H1 (cell line): ENCODE results near the gene SLC6A6. TPM values are rescaled to one million over a fixed set of nuclear protein-coding genes. Genes with fewer than 3 reads are reported as not detected.

Experiments
- CTCF ChIA-PET: fragments of 300-600 bp; sonication (Branson Sonifier 250); formaldehyde crosslinking; loops from one replicate; lab custom pipeline; 2021; ENCODE audit not compliant: partially characterized antibody; lab: Charles Lee
- POLR2A ChIA-PET: fragments of 300-600 bp; sonication (Branson Sonifier 250); formaldehyde crosslinking; loops from one replicate; lab custom pipeline; 2021; ENCODE audit warnings: inconsistent platforms; ENCODE audit not compliant: partially characterized antibody; lab: Charles Lee
- DNase-seq, 2 experiments: peaks; one replicate each; pipeline versions ENCODE4 v3.0.0 to v3.0.0-alpha.2; 2010 to 2022; ENCODE audit warnings: low spot score in 2 of 2, low read depth in 1 of 2, mixed read lengths in 1 of 2
- FAIRE-seq: peaks from 2 replicates; lab custom pipeline; 2011; peaks lifted over from hg19 to GRCh38; lab: Jason Lieb, UNC
- H2AFZ ChIP-seq: 2 replicates; pipeline ENCODE4 v1.8.1; 2012; ENCODE audit warnings: low read length, inconsistent platforms
- H2AK5ac ChIP-seq: 2 replicates; pipeline ENCODE4 v1.6.1; 2013; ENCODE audit warnings: low read depth, low read length
- H2BK120ac ChIP-seq: replicated peaks from 2 replicates; pipeline ENCODE3; 2013; ENCODE audit warnings: low read depth, low read length, inconsistent platforms
- H2BK12ac ChIP-seq: 2 replicates; pipeline ENCODE4 v1.6.1; 2013; ENCODE audit warnings: low read depth, low read length
- H2BK15ac ChIP-seq: 2 replicates; pipeline ENCODE4 v1.6.1; 2013; ENCODE audit warnings: low read length
- H2BK20ac ChIP-seq: 2 replicates; pipeline ENCODE4 v1.6.1; 2013; ENCODE audit warnings: low read length
- H2BK5ac ChIP-seq: 2 replicates; pipeline ENCODE4 v1.6.1; 2013; ENCODE audit warnings: low read depth, low read length
- H3K14ac ChIP-seq: 2 replicates; pipeline ENCODE4 v1.6.1; 2013; ENCODE audit warnings: inconsistent platforms; ENCODE audit not compliant: insufficient read length
- H3K18ac ChIP-seq: 2 replicates; pipeline ENCODE4 v1.6.1; 2013; ENCODE audit warnings: low read length; ENCODE audit errors: extremely low read depth
- H3K23ac ChIP-seq: 2 replicates; pipeline ENCODE4 v1.6.1; 2013; ENCODE audit warnings: inconsistent platforms; ENCODE audit not compliant: insufficient read length
- H3K23me2 ChIP-seq: 2 replicates; pipeline ENCODE4 v1.6.1; 2013; ENCODE audit warnings: low read depth, low read length
- H3K27ac ChIP-seq: 2 replicates; pipeline ENCODE4 v1.6.1; 2011; ENCODE audit warnings: low read depth, low read length, inconsistent platforms
- H3K27me3 ChIP-seq, 4 experiments: replicated peaks in 1 of 4; 1 replicate in 1 of 4; 2 replicates in 3 of 4; pipeline versions ENCODE4 v1.6.1 to v1.8.1; 2011 to 2013; ENCODE audit warnings: low read length in 3 of 4, mild to moderate bottlenecking in 3 of 4, inconsistent platforms in 2 of 4, mixed read lengths in 2 of 4, moderate library complexity in 1 of 4; ENCODE audit not compliant: control insufficient read depth in 3 of 4, insufficient read depth in 3 of 4; ENCODE audit errors: extremely low read depth in 1 of 4
- H3K36me3 ChIP-seq, 4 experiments: 2 replicates each; pipeline versions ENCODE4 v1.6.1 to v1.8.1; 2011 to 2013; ENCODE audit warnings: mild to moderate bottlenecking in 4 of 4, low read length in 3 of 4, moderate library complexity in 2 of 4, control low read depth in 1 of 4, inconsistent platforms in 1 of 4; ENCODE audit not compliant: insufficient read depth in 4 of 4, control insufficient read depth in 2 of 4
- H3K4ac ChIP-seq: replicated peaks from 2 replicates; pipeline ENCODE3; 2013; ENCODE audit warnings: low read length, low read depth, mixed read lengths, inconsistent platforms; ENCODE audit not compliant: insufficient read length
- H3K4me1 ChIP-seq, 4 experiments: replicated peaks in 1 of 4; 1 replicate in 1 of 4; 2 replicates in 3 of 4; pipeline versions ENCODE4 v1.6.1 to v1.8.1; 2011 to 2013; ENCODE audit warnings: low read length in 3 of 4, inconsistent platforms in 2 of 4, mixed read lengths in 1 of 4; ENCODE audit not compliant: insufficient read depth in 4 of 4, control insufficient read depth in 3 of 4
- H3K4me2 ChIP-seq, 2 experiments: 2 replicates each; pipeline versions ENCODE4 v1.6.1 to v1.8.1; 2011 to 2013; ENCODE audit warnings: low read depth in 2 of 2, low read length in 2 of 2, control low read depth in 1 of 2, inconsistent platforms in 1 of 2, mild to moderate bottlenecking in 1 of 2; ENCODE audit not compliant: insufficient read depth in 1 of 2
- H3K4me3 ChIP-seq, 4 experiments: fragments of 200-600, 300-600 bp in 1 of 4; sonication (generic), shearing (Covaris generic), sonication (Bioruptor Twin) in 1 of 4; 2 replicates each; pipeline versions ENCODE4 v1.5.1 to v1.8.1; 2011 to 2016; ENCODE audit warnings: low read length in 4 of 4, low read depth in 3 of 4, control low read depth in 2 of 4, inconsistent platforms in 2 of 4, mild to moderate bottlenecking in 2 of 4, mixed read lengths in 1 of 4, moderate library complexity in 1 of 4; ENCODE audit not compliant: insufficient read depth in 2 of 4; ENCODE audit errors: extremely low read depth in 1 of 4
- H3K56ac ChIP-seq: replicated peaks from 2 replicates; pipeline ENCODE3; 2013; ENCODE audit warnings: low read depth, mild to moderate bottlenecking, mixed read lengths, low read length, inconsistent platforms; ENCODE audit not compliant: insufficient read length
- H3K79me1 ChIP-seq: 2 replicates; pipeline ENCODE4 v1.6.1; 2013; ENCODE audit warnings: low read depth, low read length, control low read depth
- H3K79me2 ChIP-seq, 2 experiments: 2 replicates each; pipeline versions ENCODE4 v1.6.1 to v1.8.1; 2012 to 2013; ENCODE audit warnings: low read length in 2 of 2, mild to moderate bottlenecking in 2 of 2, inconsistent platforms in 1 of 2; ENCODE audit not compliant: insufficient read depth in 2 of 2, control insufficient read depth in 1 of 2
- H3K9ac ChIP-seq, 4 experiments: replicated peaks in 1 of 4; 1 replicate in 1 of 4; 2 replicates in 3 of 4; pipeline versions ENCODE4 v1.6.1 to v1.8.1; 2011 to 2013; ENCODE audit warnings: low read depth in 3 of 4, low read length in 3 of 4, control low read depth in 2 of 4, mild to moderate bottlenecking in 2 of 4, moderate library complexity in 2 of 4, inconsistent platforms in 1 of 4; ENCODE audit errors: extremely low read depth in 1 of 4
- H3K9me3 ChIP-seq, 2 experiments: 2 replicates each; pipeline versions ENCODE4 v1.6.1 to v1.8.1; 2012 to 2013; ENCODE audit warnings: mild to moderate bottlenecking in 2 of 2, moderate library complexity in 2 of 2, control low read depth in 1 of 2, inconsistent platforms in 1 of 2, low read depth in 1 of 2, low read length in 1 of 2, mixed read lengths in 1 of 2; ENCODE audit not compliant: insufficient read depth in 2 of 2
- H4K20me1 ChIP-seq, 2 experiments: replicated peaks in 1 of 2; 2 replicates each; pipeline versions ENCODE3 to v1.8.1; 2011 to 2013; ENCODE audit warnings: inconsistent platforms in 2 of 2, low read length in 2 of 2, mild to moderate bottlenecking in 1 of 2; ENCODE audit not compliant: insufficient read depth in 2 of 2, control insufficient read depth in 1 of 2
- H4K5ac ChIP-seq: 2 replicates; pipeline ENCODE4 v1.6.1; 2013; ENCODE audit warnings: low read length, low read depth, mixed read lengths, inconsistent platforms; ENCODE audit not compliant: insufficient read length
- H4K8ac ChIP-seq: 2 replicates; pipeline ENCODE4 v1.8.0; 2013; ENCODE audit warnings: mild to moderate bottlenecking, moderate library complexity, low read length, inconsistent platforms; ENCODE audit not compliant: insufficient read depth; ENCODE audit errors: extremely low read depth
- H4K91ac ChIP-seq: replicated peaks from 2 replicates; pipeline ENCODE3; 2013; ENCODE audit warnings: low read length, mixed read lengths, inconsistent platforms; ENCODE audit not compliant: insufficient read length
- BACH1 ChIP-seq: IDR thresholded peaks from 2 replicates; pipeline ENCODE4 v1.6.1; 2012; ENCODE audit warnings: low read length, improper control_type of control experiment
- CBX5 ChIP-seq: fragments of 300-800, 300-1000 bp; sonication (generic); IDR thresholded peaks from 2 replicates; pipeline ENCODE4 v1.7.1; 2016; ENCODE audit warnings: antibody characterized with exemption, low read length, low read depth
- CHD2 ChIP-seq: IDR thresholded peaks from 2 replicates; pipeline ENCODE4 v1.6.1; 2012; ENCODE audit warnings: low read length, improper control_type of control experiment
- EGR1 ChIP-seq: IDR thresholded peaks from 2 replicates; pipeline ENCODE4 v1.6.1; 2011; ENCODE audit warnings: low read depth, low read length, borderline replicate concordance
- GABPA ChIP-seq: IDR thresholded peaks from 2 replicates; pipeline ENCODE4 v1.6.1; 2011; ENCODE audit warnings: mild to moderate bottlenecking, low read length, moderate library complexity, borderline replicate concordance; ENCODE audit not compliant: insufficient read depth
- HDAC2 ChIP-seq, 2 experiments: fragments of 300-600 bp in 1 of 2; sonication (generic) in 1 of 2; IDR thresholded peaks; 2 replicates each; pipeline ENCODE4 v1.6.1; 2011 to 2012; ENCODE audit warnings: low read depth in 2 of 2, low read length in 2 of 2, mild to moderate bottlenecking in 2 of 2, moderate library complexity in 2 of 2, borderline replicate concordance in 1 of 2, inconsistent platforms in 1 of 2
- MAX ChIP-seq: IDR thresholded peaks from 2 replicates; pipeline ENCODE4 v1.6.1; 2012; ENCODE audit warnings: inconsistent platforms
- POLR2A ChIP-seq, 2 experiments: IDR thresholded peaks; 1 replicate in 1 of 2; 2 replicates in 1 of 2; pipeline ENCODE4 v1.6.1; 2011; ENCODE audit warnings: low read depth in 2 of 2, low read length in 2 of 2, mild to moderate bottlenecking in 2 of 2; ENCODE audit errors: control extremely low read depth in 1 of 2
- SP4 ChIP-seq: IDR thresholded peaks from 2 replicates; pipeline ENCODE4 v1.6.1; 2012; ENCODE audit warnings: low read length, inconsistent platforms
- SUZ12 ChIP-seq: fragments of 200-600 bp; sonication (generic); IDR thresholded peaks from 2 replicates; pipeline ENCODE4 v1.6.1; 2012; ENCODE audit warnings: mild to moderate bottlenecking, inconsistent platforms, low read length, moderate library complexity, mixed read lengths
- TCF12 ChIP-seq: IDR thresholded peaks from 2 replicates; pipeline ENCODE4 v1.6.1; 2011; ENCODE audit warnings: low read depth, mild to moderate bottlenecking, low read length
- WGBS, 2 experiments: shearing (Covaris generic) in 1 of 2; methylation state at CpG; one replicate each; pipeline versions ENCODE4 v1.1.6 to v1.1.7; 2013 to 2015; ENCODE audit warnings: low lambda C conversion rate in 2 of 2, mixed read lengths in 2 of 2, inconsistent platforms in 1 of 2, low coverage in 1 of 2, missing lambda C conversion rate in 1 of 2; ENCODE audit not compliant: insufficient replicate concordance in 2 of 2, insufficient coverage in 1 of 2, insufficient read length in 1 of 2; ENCODE audit errors: extremely low coverage in 1 of 2, missing lambda C conversion rate in 1 of 2; 5-methylcytosine and 5-hydroxymethylcytosine counted together
- polyA plus RNA-seq, 7 experiments: library from polyadenylated mRNA; depleted of rRNA in 3 of 7; stranded (reverse) in 5 of 7; unstranded in 2 of 7; fragments of >200 nt in 5 of 7; fragments of 200-250 nt in 2 of 7; gene quantifications; 1 replicate in 5 of 7; 2 replicates in 1 of 7; 4 replicates in 1 of 7; pipeline versions ENCODE4 v1.2.1 to v1.2.3, GENCODE V29; 2011 to 2013; ENCODE audit warnings: missing spikeins in 2 of 7, mixed read lengths in 2 of 7
- total RNA-seq: library from RNA; stranded (reverse); fragmentation: NEBNext Ultra II Directional; extraction: Animal tissue kit (Norgen Biotek cat#: 25700); gene quantifications from 2 replicates; pipeline ENCODE4 v1.2.1, GENCODE V29; 2021

Gene SLC6A6
- total and polyA plus RNA-seq, 2 of the 8 experiments (the other 6 are each of a cell fraction or from before 2014, with no cell fraction given): 66.2 to 144 TPM

GRCh38 chr3:14422016-14422963 lies 19.9 kb downstream of the SLC6A6 start:
- Histone ChIP-seq H4K20me1 (peaks cover 14 to 44% of the 10 kb centered on the region in 2 experiments), H4K8ac (0 out of 2 replicates have a peak overlapping the region, but pooled peaks have one; percentile 57), H3K18ac (peak overlapping the region; percentile 86; the same call in 1 of the 2 replicates), H3K9ac (no peak overlapping the region), H3K4me2 (peak overlapping the region; percentile 50 to 63), H3K27ac (no peak overlapping the region), H3K9me3 (no peaks in the 10 kb centered on the region), H2AFZ (no peak overlapping the region), H3K4me1 (peaks cover 23 to 57% (median 38%) of the 10 kb centered on the region in 4 experiments), H2BK120ac (no peak overlapping the region), H3K27me3 (no peaks in the 10 kb centered on the region), H3K56ac (no peak overlapping the region), H3K23ac (no peak overlapping the region), H4K91ac (no peak overlapping the region), H3K36me3 (0 out of 8 replicates have a peak, but pooled peaks cover 0 to 5% (median 2%) of the 10 kb centered on the region in 4 experiments), H4K5ac (no peak overlapping the region), H2AK5ac (peak overlapping the region; percentile 54; the same call in 1 of the 2 replicates), H2BK15ac (0 out of 2 replicates have a peak overlapping the region, but pooled peaks have one; percentile 8), H2BK20ac (no peak overlapping the region), H3K79me1 (peaks cover 17% of the 10 kb centered on the region), H3K79me2 (peaks cover 3 to 75% of the 10 kb centered on the region in 2 experiments), H3K4me3 (peak overlapping the region in 2 of 4 experiments; percentile 11 to 22; a peak in 3 of 8 replicates), H3K14ac (no peak overlapping the region), H3K23me2 (no peaks in the 10 kb centered on the region), H2BK5ac (peak overlapping the region; percentile 37; the same call in 1 of the 2 replicates), H3K4ac (no peak overlapping the region), H2BK12ac (no peak overlapping the region)
- POLR2A ChIA-PET: interaction anchor here (0.6 to 2.1 kb wide), 7 partner anchors 9 to 225 kb away, joined by 3 to 5 read pairs (median 3); partner anchors contain the start of gene SLC6A6
- CTCF ChIA-PET: interaction anchor here (1.0 to 2.2 kb wide), 9 partner anchors 10 to 218 kb away, joined by 3 to 7 read pairs (median 4); no protein-coding TSS in a partner anchor
- FAIRE-seq: no peak
- WGBS, 2 experiments: 55% methylated on average over 14 of the region's 14 CpGs; no CpG with 5 or more reads in 1 of the 2 experiments
- no peak for DNase-seq
- TF ChIP-seq SP4 (no peak), BACH1 (no peak), CHD2 (no peak), HDAC2 (IDR thresholded peaks at IDR 0.05; ENCODE audit: borderline replicate concordance in 1 of 2, low read depth in 2 of 2, low read length in 2 of 2) (0 out of 4 replicates have a peak, but pooled peaks of 1 of the 2 experiments have one; percentile 60), TCF12 (0 out of 2 replicates have a peak, but pooled peaks have one; percentile 21), POLR2A (IDR thresholded peaks at IDR 0.05; ENCODE audit: control extremely low read depth in 1 of 2, low read depth in 2 of 2, low read length in 2 of 2) (no peak), MAX (peak; percentile 77), SUZ12 (no peak), EGR1 (no peak), GABPA (no peak), CBX5 (no peak)
